Esophagus squamous epithelium (tissue), 4 donors: Measurements from ENCODE around the gene KIZ.

Source experiments
- POLR2A ChIP-seq, 4 donors: fragments of 450-650 bp; IDR thresholded peaks; one replicate each; pipeline ENCODE4 v1.6.1; 2017; ENCODE audit warnings: antibody characterized with exemption in 4 of 4, mild to moderate bottlenecking in 4 of 4, moderate library complexity in 3 of 4
- TF ChIP-seq, protein P1 (sequence below), 6 experiments: fragments of 450-650 bp in 4 of 6; fragments of 200-600 bp in 2 of 6; sonication (generic) in 2 of 6; IDR thresholded peaks; one replicate each; pipeline ENCODE4 v1.5.1; 2016 to 2019; ENCODE audit warnings: antibody characterized with exemption in 6 of 6, mild to moderate bottlenecking in 4 of 6, moderate library complexity in 4 of 6

DNA sequence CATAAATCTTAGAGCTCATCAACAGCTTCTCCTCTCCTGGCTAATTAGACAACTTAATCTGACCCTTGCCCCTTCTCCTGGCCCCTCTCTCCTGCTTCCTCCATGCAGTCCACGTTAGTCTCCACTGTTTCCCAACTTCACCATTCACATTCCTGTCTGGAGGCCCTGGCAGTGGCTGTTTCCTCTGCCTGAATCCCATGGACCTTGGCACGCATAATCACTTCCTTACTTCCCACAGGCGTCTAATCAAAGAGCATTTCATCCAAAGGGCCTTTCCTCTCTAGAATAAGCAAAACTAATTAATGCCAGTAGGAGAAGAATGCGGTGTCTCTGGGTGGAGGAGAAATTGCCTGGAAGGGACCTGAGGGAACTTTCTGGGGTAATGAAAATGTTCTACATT is 160.9 kb downstream of the KIZ start:
- TF ChIP-seq, protein P1, sequence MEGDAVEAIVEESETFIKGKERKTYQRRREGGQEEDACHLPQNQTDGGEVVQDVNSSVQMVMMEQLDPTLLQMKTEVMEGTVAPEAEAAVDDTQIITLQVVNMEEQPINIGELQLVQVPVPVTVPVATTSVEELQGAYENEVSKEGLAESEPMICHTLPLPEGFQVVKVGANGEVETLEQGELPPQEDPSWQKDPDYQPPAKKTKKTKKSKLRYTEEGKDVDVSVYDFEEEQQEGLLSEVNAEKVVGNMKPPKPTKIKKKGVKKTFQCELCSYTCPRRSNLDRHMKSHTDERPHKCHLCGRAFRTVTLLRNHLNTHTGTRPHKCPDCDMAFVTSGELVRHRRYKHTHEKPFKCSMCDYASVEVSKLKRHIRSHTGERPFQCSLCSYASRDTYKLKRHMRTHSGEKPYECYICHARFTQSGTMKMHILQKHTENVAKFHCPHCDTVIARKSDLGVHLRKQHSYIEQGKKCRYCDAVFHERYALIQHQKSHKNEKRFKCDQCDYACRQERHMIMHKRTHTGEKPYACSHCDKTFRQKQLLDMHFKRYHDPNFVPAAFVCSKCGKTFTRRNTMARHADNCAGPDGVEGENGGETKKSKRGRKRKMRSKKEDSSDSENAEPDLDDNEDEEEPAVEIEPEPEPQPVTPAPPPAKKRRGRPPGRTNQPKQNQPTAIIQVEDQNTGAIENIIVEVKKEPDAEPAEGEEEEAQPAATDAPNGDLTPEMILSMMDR (IDR thresholded peaks at IDR 0.05), result no peak
- TF ChIP-seq POLR2A (IDR thresholded peaks at IDR 0.05), result no peak
